ENCODE measurements around the gene BDP1.
"Not testable (repeated sequence)": the region's sequence is repeated elsewhere in the genome, so short reads cannot be mapped to it uniquely, and the experiment has no call there.

DNA sequence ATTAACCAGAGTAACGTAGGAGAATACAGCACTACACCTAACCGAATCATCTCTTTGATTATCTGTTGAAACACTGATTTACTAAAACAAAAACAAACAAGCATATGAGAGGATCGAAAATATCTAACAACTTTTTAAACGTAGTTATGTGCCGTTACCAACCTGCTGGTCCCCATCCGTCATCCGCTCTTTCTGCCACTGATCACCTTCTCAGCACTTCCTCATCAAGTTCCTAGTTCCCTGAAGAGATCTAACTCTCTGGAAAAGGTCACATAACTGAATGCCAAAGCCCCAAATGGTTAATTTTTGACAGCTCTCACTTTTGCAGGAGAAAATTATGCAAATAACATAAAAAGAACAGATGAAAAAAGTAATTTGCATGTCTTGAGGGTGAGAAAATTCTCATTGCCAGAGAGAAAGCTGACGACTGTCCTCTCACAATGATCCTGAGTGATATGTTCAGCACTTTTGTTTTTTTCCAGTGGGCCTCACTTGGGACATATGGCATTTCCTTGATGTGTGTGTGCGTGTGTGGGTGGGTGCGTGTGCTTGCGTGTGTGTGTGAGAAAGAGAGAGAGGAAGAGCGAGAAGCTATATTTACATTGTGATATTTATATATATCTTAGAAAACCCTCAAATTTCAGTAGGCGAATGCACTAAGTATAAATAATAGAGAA, 8.8 kb upstream of the BDP1 start:
- TF ChIP-seq, protein P1, sequence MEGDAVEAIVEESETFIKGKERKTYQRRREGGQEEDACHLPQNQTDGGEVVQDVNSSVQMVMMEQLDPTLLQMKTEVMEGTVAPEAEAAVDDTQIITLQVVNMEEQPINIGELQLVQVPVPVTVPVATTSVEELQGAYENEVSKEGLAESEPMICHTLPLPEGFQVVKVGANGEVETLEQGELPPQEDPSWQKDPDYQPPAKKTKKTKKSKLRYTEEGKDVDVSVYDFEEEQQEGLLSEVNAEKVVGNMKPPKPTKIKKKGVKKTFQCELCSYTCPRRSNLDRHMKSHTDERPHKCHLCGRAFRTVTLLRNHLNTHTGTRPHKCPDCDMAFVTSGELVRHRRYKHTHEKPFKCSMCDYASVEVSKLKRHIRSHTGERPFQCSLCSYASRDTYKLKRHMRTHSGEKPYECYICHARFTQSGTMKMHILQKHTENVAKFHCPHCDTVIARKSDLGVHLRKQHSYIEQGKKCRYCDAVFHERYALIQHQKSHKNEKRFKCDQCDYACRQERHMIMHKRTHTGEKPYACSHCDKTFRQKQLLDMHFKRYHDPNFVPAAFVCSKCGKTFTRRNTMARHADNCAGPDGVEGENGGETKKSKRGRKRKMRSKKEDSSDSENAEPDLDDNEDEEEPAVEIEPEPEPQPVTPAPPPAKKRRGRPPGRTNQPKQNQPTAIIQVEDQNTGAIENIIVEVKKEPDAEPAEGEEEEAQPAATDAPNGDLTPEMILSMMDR (conservative IDR thresholded peaks at IDR 0.05): not testable (repeated sequence)
- not testable (repeated sequence) for TF ChIP-seq ZFX (IDR thresholded peaks at IDR 0.05)

Data from C4-2B (cell line).